GM12878 (cell line): ENCODE data around the gene ING4. TPM values are rescaled to one million over a fixed set of nuclear protein-coding genes. Genes with fewer than 3 reads are reported as not detected.

Experiments used
- ATAC-seq: fragments of 200-7000 bp; cut with Tn5 transposase; 3 replicates; pipeline ENCODE4 v1.9.1; 2020; ENCODE audit warnings: mild to moderate bottlenecking, moderate library complexity
- Bru-seq: library from RNA; stranded (reverse); fragments of 400-500 nt; gene quantifications from one replicate; lab custom pipeline; 2021; lab: Mats Ljungman, UMichigan
- BruChase-seq, 2 experiments: library from RNA; stranded (reverse); fragments of 400-500 nt; gene quantifications; one replicate each; lab custom pipeline; 2021; lab: Mats Ljungman, UMichigan
- BruUV-seq: library from RNA; stranded (reverse); fragments of 400-500 nt; replicated peaks from 2 replicates; lab custom pipeline; 2021; lab: Mats Ljungman, UMichigan
- CTCF ChIA-PET: fragments of 300-600 bp; sonication (Branson Sonifier 250); formaldehyde crosslinking; extraction: SDS; loops from one replicate; lab custom pipeline; 2021; ENCODE audit warnings: inconsistent platforms; lab: Yijun Ruan, JAX
- POLR2A ChIA-PET: fragments of 350-600 bp; formaldehyde crosslinking; extraction: SDS; loops from one replicate; lab custom pipeline; 2021; ENCODE audit warnings: inconsistent platforms; lab: Charles Lee
- RAD21 ChIA-PET: fragments of 300-600 bp; sonication (Branson Sonifier 250); formaldehyde crosslinking; loops from one replicate; lab custom pipeline; 2023; ENCODE audit warnings: antibody characterized with exemption; ENCODE audit not compliant: unreplicated experiment; lab: Charles Lee
- SMC1A ChIA-PET: fragments of 300-600 bp; sonication (Branson Sonifier 250); formaldehyde crosslinking; loops from one replicate; lab custom pipeline; 2023; ENCODE audit not compliant: unreplicated experiment, uncharacterized antibody; lab: Charles Lee
- DNase-seq: peaks from one replicate; pipeline ENCODE4 v3.0.0-alpha.2; 2011; ENCODE audit warnings: low read depth, low spot score
- FAIRE-seq: peaks from 3 replicates; lab custom pipeline; 2011; peaks lifted over from hg19 to GRCh38; lab: Jason Lieb, UNC
- H2AFZ ChIP-seq: 2 replicates; pipeline ENCODE4 v1.6.0; 2011; ENCODE audit warnings: low read depth, low read length, control low read depth; ENCODE audit not compliant: control insufficient read depth
- H3K27ac ChIP-seq: 2 replicates; pipeline ENCODE4 v1.5.1; 2011; ENCODE audit warnings: control low read depth; ENCODE audit not compliant: control insufficient read depth, insufficient read depth
- H3K27me3 ChIP-seq, 2 experiments: replicated peaks in 1 of 2; 2 replicates each; pipeline versions ENCODE4 v1.6.0 to v1.6.1; 2011; ENCODE audit warnings: low read length in 1 of 2; ENCODE audit not compliant: control insufficient read depth in 2 of 2, insufficient read depth in 2 of 2
- H3K36me3 ChIP-seq, 2 experiments: 2 replicates each; pipeline ENCODE4 v1.5.1; 2011; ENCODE audit warnings: low read length in 1 of 2; ENCODE audit not compliant: control insufficient read depth in 2 of 2, insufficient read depth in 2 of 2
- H3K4me1 ChIP-seq: 2 replicates; pipeline ENCODE4 v1.6.1; 2011; ENCODE audit warnings: mild to moderate bottlenecking, low read length, moderate library complexity, mixed read lengths; ENCODE audit not compliant: control insufficient read depth, insufficient read depth
- H3K4me2 ChIP-seq: 2 replicates; pipeline ENCODE4 v1.6.0; 2011; ENCODE audit warnings: control low read depth; ENCODE audit not compliant: control insufficient read depth, insufficient read depth
- H3K4me3 ChIP-seq: fragments of 200-600 bp; sonication (generic); 2 replicates; pipeline ENCODE4 v1.5.1; 2016
- H3K79me2 ChIP-seq: 2 replicates; pipeline ENCODE4 v1.6.0; 2011; ENCODE audit warnings: low read length; ENCODE audit not compliant: control insufficient read depth, insufficient read depth
- H3K9ac ChIP-seq: 2 replicates; pipeline ENCODE4 v1.8.0; 2011; ENCODE audit warnings: low read length, control low read depth, mixed read lengths; ENCODE audit not compliant: control insufficient read depth, insufficient read depth
- H3K9me3 ChIP-seq: replicated peaks from 3 replicates; pipeline ENCODE4 v1.5.1; 2011; ENCODE audit warnings: mild to moderate bottlenecking, low read length; ENCODE audit not compliant: control insufficient read depth, insufficient read depth
- H4K20me1 ChIP-seq: 2 replicates; pipeline ENCODE4 v1.6.0; 2011; ENCODE audit not compliant: control insufficient read depth, insufficient read depth
- ATF2 ChIP-seq: IDR thresholded peaks from 2 replicates; pipeline ENCODE4 v1.6.1; 2012; ENCODE audit warnings: low read length, inconsistent platforms
- BCLAF1 ChIP-seq: fragments of 450-650 bp; IDR thresholded peaks from 2 replicates; pipeline ENCODE4 v1.6.1; 2017; ENCODE audit warnings: antibody characterized with exemption, mild to moderate bottlenecking, moderate library complexity
- GATAD2B ChIP-seq: fragments of 450-650 bp; conservative IDR thresholded peaks from 2 replicates; pipeline ENCODE4 v1.6.1; 2017; ENCODE audit warnings: low read depth, mild to moderate bottlenecking, moderate library complexity
- MTA3 ChIP-seq: IDR thresholded peaks from 2 replicates; pipeline ENCODE4 v1.6.1; 2012; ENCODE audit warnings: low read length, inconsistent platforms, borderline replicate concordance
- REST ChIP-seq: IDR thresholded peaks from 2 replicates; pipeline ENCODE4 v1.6.1; 2012; ENCODE audit warnings: mild to moderate bottlenecking, low read depth, low read length
- SMAD1 ChIP-seq: fragments of 450-650 bp; IDR thresholded peaks from 2 replicates; pipeline ENCODE4 v1.6.1; 2018; ENCODE audit warnings: mild to moderate bottlenecking, low read depth; ENCODE audit not compliant: partially characterized antibody
- SMARCA5 ChIP-seq: fragments of 450-650 bp; IDR thresholded peaks from 2 replicates; pipeline ENCODE4 v1.6.1; 2017; ENCODE audit warnings: mild to moderate bottlenecking
- WGBS: methylation state at CpG from one replicate; pipeline ENCODE4 v1.1.6; 2016; ENCODE audit warnings: low lambda C conversion rate; ENCODE audit not compliant: insufficient replicate concordance, insufficient coverage; ENCODE audit errors: missing lambda C conversion rate; 5-methylcytosine and 5-hydroxymethylcytosine counted together
- in situ Hi-C: fragments of 300-500 bp; cut with MboI; formaldehyde crosslinking; loops from 9 replicates; pipeline ENCODE4 v1.14.3; 2018; ENCODE audit warnings: mixed read lengths
- intact Hi-C: fragments of 100-400 bp; cut with micrococcal nuclease; formaldehyde crosslinking; loops from one replicate; pipeline ENCODE4 v1.14.2; 2022; ENCODE audit not compliant: unreplicated experiment
- long read RNA-seq, 2 experiments: library from polyadenylated mRNA; unstranded; transcript quantifications; one replicate each; pipeline ENCODE4 v2.0.0, GENCODE V29; 2019 to 2020
- polyA minus RNA-seq, 3 experiments: library from RNA; depleted of rRNA, polyadenylated mRNA; stranded (reverse); fragments of >200 nt; gene quantifications; 2 replicates each; pipeline ENCODE4 v1.2.3, GENCODE V29; 2011
- polyA plus RNA-seq, 11 experiments: library from polyadenylated mRNA; depleted of rRNA in 4 of 11; unstranded in 6 of 11; stranded (reverse) in 5 of 11; fragments of >200 nt; fragmentation: Nextera tagmentation in 4 of 11; fragmentation: Illumina TruSeq in 1 of 11; extraction: Ambion mirVana in 4 of 11; extraction: Trizol in 1 of 11; gene quantifications; 1 replicate in 1 of 11; 2 replicates in 10 of 11; pipeline versions ENCODE4 v1.2.1 to v1.2.3, GENCODE V29; 2011 to 2016; ENCODE audit warnings: inconsistent platforms in 2 of 11, missing spikeins in 2 of 11, low read depth in 1 of 11
- total RNA-seq, 4 experiments: library from RNA; depleted of rRNA in 3 of 4; stranded (reverse); fragments of >200 nt in 3 of 4; fragmentation: Illumina TruSeq in 1 of 4; extraction: Trizol in 1 of 4; gene quantifications; 2 replicates each; pipeline versions ENCODE4 v1.2.1 to v1.2.3, GENCODE V29; 2013 to 2021

The ING4 gene
- 68.2 and 72.6 TPM in 2 replicates for total RNA-seq (2013; cell fraction: nucleolus; rRNA removed)
- total RNA-seq (2014; rRNA removed): 21.7 and 23.7 TPM in 2 replicates
- 20.9 and 21.8 TPM in 2 replicates for total RNA-seq (2014; rRNA removed; fragmentation: Illumina TruSeq; extraction: Trizol)
- total RNA-seq (2021): 20.1 and 21.6 TPM in 2 replicates
- polyA plus RNA-seq (2011; ENCODE audit: low read depth): 33.3 TPM
- 53.9 and 63.8 TPM in 2 replicates for polyA plus RNA-seq (2011; rRNA removed)
- polyA plus RNA-seq (2011; cell fraction: cytosol; rRNA removed): 34.7 and 41.0 TPM in 2 replicates
- polyA plus RNA-seq (2011; cell fraction: nucleus; rRNA removed): 128 and 163 TPM in 2 replicates
- polyA plus RNA-seq (2012): 36.0 and 39.8 TPM in 2 replicates
- 33.8 and 39.5 TPM in 2 replicates for polyA plus RNA-seq (2014; fragmentation: Illumina TruSeq; extraction: Trizol)
- 1 to 10 TPM; 7.2 to 8.9 TPM for polyA plus RNA-seq (2014; fragmentation: Nextera tagmentation; extraction: Ambion mirVana)
- polyA plus RNA-seq (2014; rRNA removed): 22.6 and 24.2 TPM in 2 replicates
- 10 to 100 TPM; 18.4 to 22.5 TPM for polyA plus RNA-seq (2016; fragmentation: Nextera tagmentation; extraction: Ambion mirVana)
- polyA minus RNA-seq (2011; rRNA and poly(A)+ RNA removed): 12.8 and 18.6 TPM in 2 replicates
- 4.9 and 6.7 TPM in 2 replicates for polyA minus RNA-seq (2011; cell fraction: cytosol; rRNA and poly(A)+ RNA removed)
- 8.5 and 11.8 TPM in 2 replicates for polyA minus RNA-seq (2011; cell fraction: nucleus; rRNA and poly(A)+ RNA removed)
- percentile 65 among the genes with signal in this experiment for Bru-seq, nascent RNA
- BruChase-seq, experiment 1, labeled RNA remaining after a 6-hour chase: percentile 62 among the genes with signal in this experiment
- BruChase-seq, experiment 2, labeled RNA remaining after a 2-hour chase: percentile 68 among the genes with signal in this experiment
- long read RNA-seq, experiment 1, transcript ING4-202 (8 exons, 1,393 nt): major isoform, 7 of 17 reads
- long read RNA-seq, experiment 1, partial matches to known transcripts: 0 of 17 reads
- long read RNA-seq, experiment 1, other reads (novel, unspliced or antisense): 4 of 17 reads
- long read RNA-seq, experiment 2, transcript ING4-201 (8 exons, 1,709 nt): major isoform, 36 of 93 reads
- long read RNA-seq, experiment 2, transcript ING4-202 (8 exons, 1,393 nt): minor isoform, 23 of 93 reads
- long read RNA-seq, experiment 2, transcript ING4-203 (8 exons, 741 nt): minor isoform, 13 of 93 reads
- long read RNA-seq, experiment 2, partial matches to known transcripts: 3 of 93 reads
- long read RNA-seq, experiment 2, other reads (novel, unspliced or antisense): 14 of 93 reads

GRCh38 chr12:6662906-6663742 lies at the start of gene ING4:
Gene ING4 (minus strand): TSS chr12:6663119. CDS start chr12:6663101, 18 bp downstream.
- WGBS: 2% methylated on average over 37 of the region's 37 CpGs
- FAIRE-seq (peak; percentile 98), ATAC-seq (peak; percentile 100), DNase-seq (peak; percentile 96)
- ChIA-PET CTCF (interaction anchor here (0.9 to 2.9 kb wide), 5 partner anchors 16 to 90 kb away, joined by 3 to 24 read pairs (median 5); partner anchors contain the start of genes ACRBP, COPS7A and MLF2), SMC1A (interaction anchor here (0.6 to 2.7 kb wide), 11 partner anchors 12 to 90 kb away, joined by 3 to 11 read pairs (median 4); partner anchors contain the start of genes COPS7A and MLF2), RAD21 (interaction anchor here (0.6 to 2.4 kb wide), 4 partner anchors 26 to 90 kb away, joined by 3 to 10 read pairs (median 5); partner anchors contain the start of genes COPS7A, MLF2 and ZNF384), POLR2A (interaction anchor here (0.6 to 2.1 kb wide), 6 partner anchors 25 to 378 kb away, joined by 3 to 12 read pairs (median 4); partner anchors contain the start of gene ZNF384)
- peak within 1 kb of the TSS; percentile 70 for H3K4me2 ChIP-seq
- peak within 1 kb of the TSS; percentile 70 for H3K9ac ChIP-seq
- BruUV-seq: no TSS peak
- H3K79me2 ChIP-seq: peaks cover 8% of the 10 kb centered on the region
- H3K36me3 ChIP-seq: peaks cover 10% of the 10 kb centered on the region in 2 experiments
- H3K4me3 ChIP-seq: peak within 1 kb of the TSS; percentile 96
- no peaks in the 10 kb centered on the region; the same call in 1 of the 2 replicates for H3K4me1 ChIP-seq
- intact Hi-C loops (loop anchor here (1.0 to 5.0 kb wide), 3 partner anchors 26 to 46 kb away; partner anchors contain the start of gene ZNF384), in situ Hi-C loops (no loop called here)
- H2AFZ ChIP-seq: peak within 1 kb of the TSS; percentile 99
- H3K27ac ChIP-seq: peak within 1 kb of the TSS; percentile 80
- H3K27me3 ChIP-seq: no peaks in the 10 kb centered on the region
- H4K20me1 ChIP-seq: no peaks in the 10 kb centered on the region
- no peaks in the 10 kb centered on the region for H3K9me3 ChIP-seq
- peak; percentile 20 for TF ChIP-seq SMAD1
- no peak for TF ChIP-seq BCLAF1
- peak; percentile 96 for TF ChIP-seq ATF2
- TF ChIP-seq REST: no peak
- no peak for TF ChIP-seq MTA3
- TF ChIP-seq SMARCA5: no peak
- TF ChIP-seq GATAD2B: peak; percentile 66
